HG03097 (cell line): Measurements from ENCODE around the gene DBP.
"Not testable (repeated sequence)": the region's sequence is repeated elsewhere in the genome, so short reads cannot be mapped to it uniquely, and the experiment has no call there.

Source experiments
- ATAC-seq: cut with Tn5 transposase; IDR thresholded peaks from one replicate; pipeline ENCODE4 v1.9.1; 2021; ENCODE audit not compliant: unreplicated experiment, low FRiP score

DBP gene

DNA sequence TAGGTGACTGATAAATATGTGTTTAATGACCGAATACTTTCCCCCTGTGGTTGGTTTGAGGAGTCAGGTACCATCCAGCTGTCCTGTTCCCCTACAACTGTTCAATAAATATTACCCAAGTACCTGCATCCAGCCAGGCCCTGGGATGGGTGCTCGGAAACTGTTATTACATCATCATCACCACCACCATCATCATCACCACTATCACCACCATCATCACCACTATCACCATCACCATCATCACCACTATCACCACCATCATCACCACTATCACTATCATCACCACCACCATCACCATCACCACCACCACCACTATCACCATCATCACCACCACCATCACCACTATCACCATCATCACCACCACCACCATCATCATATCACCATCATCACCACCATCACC is 31.6 kb upstream of the DBP start:
- no peak for ATAC-seq

DNA sequence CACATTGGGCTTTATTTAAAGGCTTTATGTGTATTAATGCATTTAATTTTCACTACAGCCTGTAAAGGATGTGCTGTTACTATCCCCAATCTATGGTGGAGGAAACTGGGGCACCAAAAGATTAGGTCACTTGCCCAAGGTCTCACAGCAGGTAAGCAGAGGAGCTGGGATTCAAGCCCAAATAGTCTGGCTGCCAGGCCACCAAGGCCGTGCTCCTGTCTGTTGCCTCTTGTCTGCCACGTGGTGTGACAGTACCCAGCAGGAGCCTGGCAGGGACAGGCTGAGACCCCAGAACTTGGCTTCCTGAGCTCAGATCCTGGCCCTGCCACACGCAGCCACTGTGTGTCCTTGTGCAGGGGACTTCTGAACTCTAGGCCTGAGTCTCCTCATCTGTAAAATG is 31.2 kb upstream of the DBP start:
- no peak for ATAC-seq

DNA sequence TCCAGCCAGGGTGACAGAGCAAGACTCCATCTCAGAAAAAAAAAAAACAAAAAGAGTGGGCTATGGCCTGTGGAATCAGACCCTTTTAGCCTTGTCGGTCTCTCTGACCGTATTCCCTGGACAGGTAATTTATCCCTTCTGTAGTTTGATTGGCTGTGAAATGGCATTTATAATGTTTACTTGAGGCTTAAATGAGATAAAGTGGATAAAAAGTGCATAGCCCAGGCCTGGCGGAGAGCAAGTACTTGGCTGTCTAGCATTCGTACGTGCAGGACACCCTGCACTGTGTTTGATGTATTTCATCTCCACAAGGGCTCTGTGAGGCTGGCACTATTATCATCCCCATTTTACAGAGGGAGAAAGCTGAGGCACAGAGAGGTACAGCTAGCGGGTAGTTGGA is 28.6 kb upstream of the DBP start:
- ATAC-seq = no peak

DNA sequence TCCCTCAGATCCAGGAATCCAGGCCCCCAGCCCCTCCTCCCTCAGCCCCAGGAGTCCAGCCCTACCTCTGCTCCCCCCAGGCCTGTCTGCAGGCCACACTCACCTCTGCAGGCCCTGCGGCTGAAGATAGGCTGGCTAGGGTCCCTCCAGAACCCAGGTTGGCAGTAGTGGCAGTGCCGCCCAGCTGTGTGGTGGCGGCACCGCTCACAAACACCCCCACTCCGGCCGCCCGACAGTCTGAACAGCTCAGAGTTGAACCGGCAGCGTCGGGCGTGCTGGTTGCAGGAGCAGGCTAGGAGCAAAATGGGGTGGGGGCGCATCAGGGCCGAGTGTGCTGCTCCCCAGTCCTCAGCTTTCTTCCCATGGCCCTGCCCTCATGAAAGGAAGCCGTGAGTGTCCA is 27.3 kb upstream of the DBP start:
- no peak for ATAC-seq

DNA sequence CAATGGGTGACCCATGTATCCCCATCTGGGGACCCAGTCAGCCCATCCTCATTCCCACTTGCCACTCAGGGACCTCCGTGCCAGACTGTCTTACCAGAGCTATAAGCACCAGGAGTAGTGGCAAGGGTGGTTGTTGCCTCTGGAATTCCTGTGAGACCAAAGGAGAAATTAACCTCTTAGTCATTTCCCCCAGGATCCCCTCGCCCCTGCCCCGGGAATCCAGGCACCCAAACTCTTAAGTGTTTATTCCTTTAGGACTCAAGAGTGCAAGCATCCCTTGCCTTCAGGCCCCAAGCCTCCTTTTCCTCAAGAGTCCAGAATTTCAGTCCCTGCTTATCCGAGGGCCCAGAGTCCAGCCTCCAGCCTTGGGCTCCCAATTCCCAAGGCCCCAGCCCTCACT is 26.5 kb upstream of the DBP start:
- no peak for ATAC-seq

DNA sequence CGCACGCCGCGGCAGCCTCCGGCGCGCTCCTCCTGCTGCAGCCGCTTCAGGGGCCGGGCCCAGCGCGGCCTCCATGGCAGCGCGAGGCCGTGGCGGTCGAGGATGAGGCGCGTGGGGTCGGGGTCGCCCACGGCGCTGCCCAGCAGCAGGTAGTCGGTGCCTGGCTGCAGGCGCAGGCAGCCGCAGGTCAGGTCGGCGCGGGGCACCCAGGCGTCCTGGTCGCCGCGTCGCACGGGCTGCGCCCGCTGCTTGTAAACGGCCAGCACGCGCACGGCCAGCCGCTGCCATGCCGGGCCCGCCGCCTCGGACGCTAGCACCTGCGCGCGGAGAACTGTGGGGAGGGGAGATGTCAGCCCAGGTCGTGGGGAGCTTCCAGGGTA is 24.5 kb upstream of the DBP start:
- no peak for ATAC-seq

DNA sequence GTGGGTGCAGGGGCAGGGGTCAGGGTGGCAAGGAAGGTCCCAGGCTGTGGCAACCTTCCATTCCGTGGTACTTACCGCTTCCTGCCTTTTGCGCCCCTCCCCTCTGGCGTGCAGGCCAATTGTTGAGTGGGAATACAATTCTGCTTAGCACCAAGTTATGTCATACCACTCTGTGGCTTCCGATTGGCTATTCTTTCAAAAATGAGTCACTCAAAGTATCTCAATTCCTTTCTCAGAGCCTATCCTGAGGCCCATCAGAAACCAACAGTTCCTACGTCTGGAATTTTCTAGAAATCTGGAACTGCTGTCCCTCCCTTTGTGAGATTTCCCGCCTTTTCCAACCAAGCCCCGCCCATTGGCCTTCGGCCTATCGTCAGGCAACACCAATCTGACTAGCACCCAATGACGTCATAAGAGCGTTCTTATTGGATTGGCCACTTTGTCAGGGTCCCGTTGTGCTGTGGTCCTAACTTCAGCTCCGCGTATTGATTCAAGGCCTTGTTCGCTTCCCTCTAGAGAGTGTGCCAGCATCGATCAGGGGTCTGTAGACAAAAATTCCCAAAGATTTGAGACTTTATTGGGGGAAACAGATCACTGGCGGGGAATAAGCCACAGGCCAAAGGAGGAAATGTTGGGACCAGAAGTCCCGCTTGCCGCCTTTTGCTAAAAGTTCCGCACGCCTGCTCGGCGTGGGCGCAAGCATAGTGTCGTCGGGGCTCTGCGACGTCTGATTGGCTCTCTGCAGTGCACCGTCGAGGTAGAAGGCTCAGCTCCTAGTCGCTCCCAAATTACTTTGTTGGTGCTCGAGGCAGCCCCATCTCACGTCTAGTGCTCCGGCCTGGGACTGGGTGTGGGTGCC is 23.9 kb upstream of the DBP start:
- ATAC-seq = peak; percentile 76

DNA sequence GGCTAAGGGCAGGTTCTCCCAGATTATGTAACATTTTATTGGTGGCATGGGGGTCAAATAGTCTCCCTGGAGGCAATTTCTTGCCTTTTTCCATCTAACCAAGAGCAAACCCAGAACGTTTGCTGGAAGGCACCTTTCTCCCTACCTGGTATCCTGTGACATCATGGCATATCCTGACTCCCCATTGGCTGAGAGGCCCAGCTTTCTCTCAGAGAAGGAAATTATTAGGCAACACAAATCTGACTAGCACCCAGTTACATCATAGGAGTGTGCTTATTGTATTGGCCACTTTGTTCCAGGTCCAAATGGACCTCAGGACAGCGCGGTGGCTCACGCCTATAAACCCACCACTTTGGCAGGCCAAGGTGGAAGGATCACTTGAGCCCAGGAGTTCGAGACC is 22.6 kb upstream of the DBP start:
- no peak for ATAC-seq

DNA sequence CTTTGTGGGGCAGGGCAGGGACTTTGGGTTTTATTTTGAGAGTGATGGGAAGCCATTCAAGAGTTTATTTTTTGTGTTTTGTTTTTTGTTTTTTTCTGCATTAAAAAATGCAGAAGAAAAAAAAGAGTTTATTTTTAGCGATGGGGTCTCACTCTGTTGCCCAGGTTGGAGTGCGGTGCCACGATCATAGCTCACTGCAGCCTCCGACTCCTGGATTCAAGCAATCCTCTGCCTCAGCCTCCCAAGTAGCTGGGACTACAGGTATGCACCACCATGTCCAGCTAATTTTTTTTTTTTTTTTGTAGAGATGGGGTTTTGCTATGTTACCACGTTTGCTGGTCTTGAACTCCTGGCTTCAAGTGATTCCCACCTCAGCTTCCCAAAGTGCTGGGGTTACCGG is 21.3 kb upstream of the DBP start:
- ATAC-seq = no peak

DNA sequence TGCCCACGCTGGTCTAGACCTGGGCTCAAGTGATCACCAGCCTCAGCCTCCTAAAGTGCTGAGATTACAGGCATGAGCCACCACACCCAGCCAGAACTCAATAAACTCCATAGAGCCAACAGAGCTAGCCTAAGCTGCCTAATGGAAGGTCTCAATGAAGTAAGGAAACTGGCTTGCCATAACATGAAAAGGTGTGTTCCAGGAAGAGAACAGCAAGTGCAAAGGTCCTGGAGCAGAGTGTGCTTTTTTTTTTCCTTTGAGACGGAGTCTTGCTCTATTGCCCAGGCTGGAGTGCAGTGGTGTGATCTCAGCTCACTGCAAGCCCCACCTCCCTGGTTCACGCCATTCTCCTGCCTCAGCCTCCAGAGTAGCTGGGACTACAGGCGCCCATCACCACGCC is 20.6 kb upstream of the DBP start:
- not testable (repeated sequence) for ATAC-seq

DNA sequence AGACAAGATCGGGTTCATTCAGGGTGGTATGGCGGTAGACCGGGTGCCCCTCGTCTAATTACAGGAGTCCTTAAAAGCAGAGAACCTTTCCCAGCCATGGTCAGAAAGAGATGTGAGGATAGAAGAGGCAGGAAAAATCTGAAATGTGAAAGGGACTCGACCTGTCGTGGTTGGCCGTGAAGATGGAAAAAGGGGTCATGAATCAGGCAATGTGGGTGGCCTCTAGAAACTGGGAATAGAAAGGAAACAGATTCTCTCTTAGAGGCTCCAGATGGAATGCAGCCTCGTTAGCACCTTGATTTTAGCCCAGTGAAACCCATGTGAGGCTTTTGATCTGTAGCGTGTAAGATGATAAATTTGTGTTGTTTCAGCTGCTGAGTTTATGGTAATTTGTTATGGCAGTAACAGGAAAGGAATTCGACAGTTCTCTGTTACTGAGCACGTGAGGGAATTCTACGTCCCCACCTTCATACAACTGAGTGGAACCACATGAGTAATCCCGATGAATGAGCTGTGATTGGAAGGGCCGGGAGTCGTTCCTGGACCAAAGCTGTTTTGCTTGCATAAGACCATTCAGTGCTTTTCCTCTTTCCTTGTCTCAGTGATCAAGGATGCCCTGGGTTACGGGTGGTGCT is 19.8 kb upstream of the DBP start:
- no peak for ATAC-seq

DNA sequence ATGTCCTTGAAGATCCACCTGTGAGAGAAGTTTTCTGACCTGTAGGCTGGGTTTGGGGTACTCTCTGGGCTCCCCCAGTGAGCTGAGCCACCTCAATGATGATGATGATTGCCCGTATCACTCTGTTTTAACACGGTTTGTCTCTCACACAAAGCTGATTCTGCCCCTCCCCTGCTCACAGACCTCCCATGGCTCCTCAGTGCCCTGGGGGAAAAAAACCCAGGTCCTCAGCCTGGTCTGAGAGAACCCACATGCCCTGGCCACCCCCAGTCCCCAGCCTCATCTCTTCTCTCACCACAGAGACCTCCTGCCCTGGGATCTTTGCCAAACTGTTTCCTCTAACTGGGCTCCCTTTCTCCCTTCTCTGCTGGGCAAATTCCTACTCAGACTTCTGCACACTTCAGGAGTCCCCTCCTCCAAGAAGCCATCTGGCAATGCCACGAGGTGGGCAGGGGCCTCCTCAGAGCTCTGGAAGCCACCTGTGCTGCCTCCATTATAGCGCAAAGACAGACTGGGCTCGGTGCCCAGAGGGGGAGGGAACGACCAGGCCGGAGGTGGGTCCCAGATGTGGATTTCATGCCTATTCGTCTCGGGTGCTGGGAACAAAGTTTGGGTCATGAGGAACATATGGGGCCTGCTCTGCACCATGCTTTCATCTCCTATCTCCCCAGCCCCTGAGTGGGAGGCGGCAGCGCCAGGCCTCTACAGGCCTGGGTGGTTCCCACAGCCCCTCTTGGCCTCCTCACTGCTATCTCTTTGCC is 17.3 kb upstream of the DBP start:
- no peak for ATAC-seq

DNA sequence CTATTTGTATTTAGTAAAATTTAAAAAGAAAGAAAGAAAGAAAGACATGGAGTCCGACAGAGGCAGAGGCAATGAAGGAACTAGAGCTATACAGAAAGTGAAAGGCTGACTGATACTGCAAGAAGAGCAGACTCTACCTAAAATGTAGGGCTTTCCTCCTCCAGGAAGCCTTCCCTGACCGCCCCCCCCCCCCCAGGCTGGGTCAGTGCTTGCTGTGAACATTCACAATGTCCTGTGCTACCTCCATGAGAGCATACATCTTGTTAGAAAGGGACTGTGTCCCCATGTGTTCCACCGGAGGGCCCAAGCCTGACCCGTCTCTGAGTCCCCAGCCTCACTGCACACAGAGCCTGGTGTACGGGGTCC is 14.5 kb upstream of the DBP start:
- no peak for ATAC-seq

DNA sequence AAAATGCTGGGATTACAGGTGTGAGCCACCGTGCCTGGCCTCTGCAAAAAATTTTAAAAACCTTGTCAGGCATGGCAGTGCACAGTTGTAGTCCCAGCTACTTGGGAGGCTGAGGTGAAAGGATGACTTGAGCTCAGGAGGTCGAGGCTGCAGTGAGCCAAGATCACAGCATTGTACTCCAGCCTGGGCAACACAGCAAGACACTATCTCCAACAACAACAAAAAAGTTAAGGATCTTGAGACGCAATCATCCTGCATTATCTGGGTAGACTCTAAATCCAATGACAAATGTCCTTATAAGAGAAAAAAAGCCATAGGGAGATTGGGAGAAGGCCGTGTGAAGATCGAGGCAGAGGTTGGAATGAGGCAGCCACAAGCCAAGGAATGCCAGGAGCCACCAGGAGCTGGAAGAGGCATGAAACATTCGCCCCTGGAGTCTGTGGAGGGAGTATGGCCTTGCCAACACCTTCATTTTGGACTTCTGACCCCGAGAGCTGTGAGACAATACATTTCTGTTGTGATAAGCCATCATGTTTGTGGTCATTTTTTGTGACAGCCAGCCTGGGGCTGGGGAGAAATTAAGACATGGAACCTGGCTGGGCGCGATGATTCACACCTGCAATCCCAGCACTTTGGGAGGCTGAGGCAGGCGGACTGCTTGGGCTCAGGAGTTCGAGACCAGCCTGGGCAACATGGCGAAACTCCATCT is 13.9 kb upstream of the DBP start:
- ATAC-seq = no peak

DNA sequence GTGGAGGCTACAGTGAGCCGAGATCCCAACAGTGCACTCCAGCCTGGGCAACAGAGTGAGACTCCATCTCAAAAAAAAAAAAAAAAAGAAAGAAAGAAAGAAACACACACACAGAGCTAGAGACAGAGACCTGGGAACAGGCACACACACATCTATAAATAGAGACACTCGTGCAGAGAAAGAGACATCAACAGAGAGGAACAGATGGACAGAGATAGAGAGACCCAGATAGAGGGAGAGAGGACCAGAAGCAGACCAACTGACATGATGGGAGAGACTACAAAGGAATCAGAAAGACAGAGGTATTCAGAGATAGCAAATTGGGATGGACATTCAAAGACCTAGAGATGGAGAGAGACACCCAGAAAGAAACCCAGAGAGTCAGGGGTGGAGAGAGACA is 11.0 kb upstream of the DBP start:
- ATAC-seq = no peak

DNA sequence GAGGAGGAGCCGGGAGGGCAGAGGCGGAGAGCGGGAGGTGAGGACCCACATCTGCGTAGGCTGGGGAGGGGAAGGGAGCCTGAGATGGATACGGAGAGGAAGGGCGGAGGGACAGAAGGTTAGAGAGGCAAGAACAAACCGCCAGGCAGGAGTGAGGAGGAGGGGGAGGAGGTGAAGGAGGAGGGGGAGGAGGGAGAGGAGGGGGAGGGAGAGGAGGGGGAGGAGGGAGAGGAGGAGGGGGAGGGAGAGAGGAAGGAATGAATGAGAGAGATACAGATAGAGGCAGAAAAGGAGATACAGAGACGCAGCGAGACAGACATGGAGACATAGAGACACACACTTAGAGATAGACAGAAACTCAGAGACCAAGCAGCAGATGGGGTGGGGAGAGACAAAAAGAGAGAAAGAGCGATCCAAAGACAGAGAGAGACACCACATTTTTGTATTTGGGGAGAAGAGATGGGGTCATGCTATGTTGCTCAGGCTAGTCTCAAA is 9.6 kb upstream of the DBP start:
- ATAC-seq = no peak

DNA sequence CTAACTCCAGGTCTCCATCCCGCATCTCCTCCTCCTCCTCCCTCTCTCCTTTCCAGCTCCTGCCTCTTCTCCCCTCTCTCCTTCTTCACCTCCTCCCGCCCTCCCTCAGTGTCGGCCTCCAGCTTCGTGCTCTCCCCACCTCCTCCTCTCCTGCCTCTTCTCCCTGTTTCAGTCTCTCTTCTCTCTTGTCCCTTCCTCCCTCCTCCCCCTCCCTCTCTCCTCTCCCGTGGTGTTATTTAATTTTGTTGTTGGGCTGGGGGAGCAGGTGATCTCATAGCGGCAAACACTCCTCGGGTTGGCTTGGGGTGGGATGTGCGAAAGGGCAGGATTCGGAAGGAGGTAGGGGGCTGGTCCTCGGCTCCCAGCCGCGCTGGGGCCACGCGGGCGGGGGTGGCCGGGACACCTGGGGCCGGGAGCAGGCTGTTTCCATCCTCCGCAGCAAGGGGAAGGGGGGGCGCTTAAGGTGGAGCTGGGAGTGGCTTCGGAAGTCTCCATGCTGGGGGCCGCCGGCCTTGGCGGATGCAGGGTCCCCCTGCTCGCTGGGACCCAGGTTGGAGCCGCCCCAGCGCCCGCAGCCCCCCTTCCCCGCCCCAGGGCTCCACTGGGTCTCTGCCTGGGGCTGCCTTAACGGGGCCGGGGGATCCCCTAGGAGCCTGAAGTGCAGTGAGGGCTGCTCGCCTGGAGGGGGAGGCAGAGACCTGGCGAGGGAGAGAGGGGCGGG is 9.0 kb upstream of the DBP start, which contains the start of gene CA11:
TSS of gene CA11 (minus strand) at position 187 of the 721 bp plus-strand sequence. CDS start 555 bp downstream, outside the sequence.
- ATAC-seq = peak; percentile 61

DNA sequence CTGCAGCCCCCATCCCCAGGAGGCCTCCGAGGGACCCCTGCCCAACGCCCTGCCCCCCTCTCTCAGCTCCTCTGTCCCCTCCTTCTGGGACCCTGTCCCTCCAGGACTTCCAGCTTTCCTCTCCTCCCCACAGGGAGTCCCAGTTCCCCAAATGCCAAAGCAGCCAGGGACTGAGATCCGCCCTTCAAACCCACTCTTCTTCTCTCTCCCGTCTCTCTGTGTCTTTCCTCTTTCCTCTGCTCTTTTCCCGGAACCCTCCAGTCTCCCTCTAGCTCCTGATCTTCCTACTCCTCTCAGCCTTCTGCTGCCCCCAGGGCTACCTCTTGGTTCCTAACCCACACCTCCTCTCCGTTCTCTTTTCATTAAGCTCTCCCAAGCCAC is 8.4 kb upstream of the DBP start:
- ATAC-seq = no peak

DNA sequence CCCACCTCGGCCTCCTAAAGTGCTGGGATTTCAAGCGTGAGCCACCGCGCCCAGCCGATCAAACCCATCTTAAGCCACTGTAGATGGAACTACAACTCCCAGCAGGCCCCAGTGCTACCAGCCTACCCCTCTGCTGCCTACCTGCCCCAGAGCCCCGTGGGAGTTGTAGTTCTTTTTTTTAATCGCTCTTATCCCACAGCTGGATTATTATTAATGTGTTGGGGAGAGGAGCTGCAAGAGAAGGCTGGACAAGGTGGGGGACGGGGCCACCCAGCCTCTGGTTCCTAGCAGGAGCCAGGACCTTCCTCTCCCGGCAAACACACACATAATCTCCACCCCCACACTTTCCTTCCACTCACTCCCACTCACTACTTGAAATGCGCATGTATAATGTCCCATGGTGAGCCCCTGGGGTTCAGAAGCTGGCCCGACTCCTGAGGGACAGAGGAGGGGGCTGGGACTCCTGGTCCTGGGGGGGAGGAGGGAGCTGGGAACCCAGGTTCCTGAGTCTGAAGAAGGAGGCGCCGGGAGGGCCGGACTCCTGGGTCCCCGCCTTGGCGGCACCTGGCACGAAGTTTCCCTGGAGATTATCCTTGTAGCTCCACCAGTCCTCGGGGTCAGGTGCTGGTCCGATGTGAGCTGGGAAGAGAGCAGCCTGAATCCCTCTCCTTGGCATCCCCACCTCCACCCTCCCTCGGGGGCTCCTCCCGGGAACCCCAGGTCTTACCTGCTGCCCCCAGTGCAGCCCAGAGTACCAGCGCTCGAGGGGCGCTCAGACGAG is 7.8 kb upstream of the DBP start:
- ATAC-seq = peak; percentile 5
